GM21515 (cell line): ENCODE data around the gene PRM1.

Experiments
- ATAC-seq: cut with Tn5 transposase; IDR thresholded peaks from one replicate; pipeline ENCODE4 v1.9.1; 2021; ENCODE audit not compliant: unreplicated experiment

The PRM1 gene

DNA sequence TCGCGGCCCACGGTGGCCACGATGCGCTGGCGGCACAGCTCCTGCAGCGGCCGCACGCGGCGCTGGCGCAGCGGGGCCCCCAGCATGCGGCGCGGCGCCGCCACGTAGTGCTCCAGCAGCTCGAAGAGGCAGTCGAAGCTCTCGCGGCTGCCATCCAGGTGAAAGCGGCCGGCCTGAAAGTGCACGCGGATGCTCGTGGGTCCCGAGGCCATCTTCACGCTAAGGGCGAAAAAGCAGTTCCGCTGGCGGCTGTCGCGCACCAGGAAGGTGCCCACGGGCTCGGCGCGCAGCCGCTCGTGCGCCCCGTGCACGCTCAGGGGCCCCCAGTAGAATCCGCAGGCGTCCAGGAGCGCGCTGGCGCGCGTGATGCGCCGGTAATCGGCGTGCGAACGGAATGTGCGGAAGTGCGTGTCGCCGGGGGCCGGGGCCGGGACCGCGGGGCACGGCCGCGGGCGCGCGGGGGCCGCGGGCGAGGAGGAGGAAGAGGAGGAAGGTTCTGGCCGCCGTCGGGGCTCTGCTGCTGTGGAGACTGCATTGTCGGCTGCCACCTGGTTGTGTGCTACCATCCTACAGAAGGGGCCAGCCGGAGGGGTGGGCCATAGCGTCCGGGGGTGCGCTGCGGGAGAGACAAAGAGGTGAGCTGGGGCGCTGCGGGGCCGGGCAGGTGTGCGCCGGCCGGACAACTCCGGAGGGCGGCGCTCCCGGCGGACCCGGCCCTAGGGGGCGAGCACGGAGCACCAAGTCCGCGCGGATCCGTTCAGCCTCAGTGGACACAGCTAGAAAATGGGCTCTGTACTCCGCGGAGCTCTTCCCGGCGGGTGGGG is 26.0 kb downstream of the PRM1 start:
- peak; percentile 13 for ATAC-seq

DNA sequence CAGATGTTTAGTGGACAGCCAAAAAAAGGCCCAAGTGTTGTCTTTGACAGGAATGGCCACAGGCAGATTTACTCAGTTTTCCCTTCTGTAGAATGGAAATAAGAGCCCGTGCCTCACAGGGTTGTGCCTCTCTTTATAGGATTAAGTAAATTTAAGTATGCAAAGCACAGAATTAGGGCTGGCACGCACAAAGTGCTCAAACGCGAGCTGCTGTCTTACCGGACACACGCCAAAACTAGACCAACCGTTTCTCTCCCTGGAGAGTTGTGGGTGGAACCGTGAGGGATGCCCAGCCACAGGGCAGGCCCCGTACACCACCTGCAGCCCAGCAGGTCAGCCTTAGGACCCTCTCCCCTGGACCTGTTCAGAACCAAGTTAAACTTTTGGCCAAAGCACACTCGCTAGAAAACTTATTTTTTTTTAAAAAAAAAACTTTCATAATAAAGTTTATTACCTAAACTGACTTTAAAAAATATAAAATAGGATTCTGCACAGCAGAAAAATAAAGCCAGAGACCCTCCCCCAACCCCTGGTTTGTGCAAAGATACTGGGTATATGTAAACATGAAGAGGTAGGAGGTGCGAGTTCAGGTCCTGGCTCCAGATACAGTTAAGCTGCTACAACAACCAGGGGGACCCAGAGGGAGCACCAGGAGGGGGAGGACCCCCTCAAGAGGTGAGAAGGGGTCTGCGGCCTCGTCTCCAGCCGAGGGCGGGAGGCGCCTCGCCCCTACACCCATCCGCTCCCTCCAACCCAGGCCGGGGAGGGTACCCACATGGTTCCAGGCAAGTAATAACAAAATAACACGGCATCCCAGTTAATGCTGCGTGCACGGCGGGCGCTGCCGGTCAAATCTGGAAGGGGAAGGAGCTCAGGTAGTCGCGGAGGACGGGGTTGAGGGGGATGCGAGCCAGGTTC is 26.9 kb downstream of the PRM1 start:
- no peak for ATAC-seq

DNA sequence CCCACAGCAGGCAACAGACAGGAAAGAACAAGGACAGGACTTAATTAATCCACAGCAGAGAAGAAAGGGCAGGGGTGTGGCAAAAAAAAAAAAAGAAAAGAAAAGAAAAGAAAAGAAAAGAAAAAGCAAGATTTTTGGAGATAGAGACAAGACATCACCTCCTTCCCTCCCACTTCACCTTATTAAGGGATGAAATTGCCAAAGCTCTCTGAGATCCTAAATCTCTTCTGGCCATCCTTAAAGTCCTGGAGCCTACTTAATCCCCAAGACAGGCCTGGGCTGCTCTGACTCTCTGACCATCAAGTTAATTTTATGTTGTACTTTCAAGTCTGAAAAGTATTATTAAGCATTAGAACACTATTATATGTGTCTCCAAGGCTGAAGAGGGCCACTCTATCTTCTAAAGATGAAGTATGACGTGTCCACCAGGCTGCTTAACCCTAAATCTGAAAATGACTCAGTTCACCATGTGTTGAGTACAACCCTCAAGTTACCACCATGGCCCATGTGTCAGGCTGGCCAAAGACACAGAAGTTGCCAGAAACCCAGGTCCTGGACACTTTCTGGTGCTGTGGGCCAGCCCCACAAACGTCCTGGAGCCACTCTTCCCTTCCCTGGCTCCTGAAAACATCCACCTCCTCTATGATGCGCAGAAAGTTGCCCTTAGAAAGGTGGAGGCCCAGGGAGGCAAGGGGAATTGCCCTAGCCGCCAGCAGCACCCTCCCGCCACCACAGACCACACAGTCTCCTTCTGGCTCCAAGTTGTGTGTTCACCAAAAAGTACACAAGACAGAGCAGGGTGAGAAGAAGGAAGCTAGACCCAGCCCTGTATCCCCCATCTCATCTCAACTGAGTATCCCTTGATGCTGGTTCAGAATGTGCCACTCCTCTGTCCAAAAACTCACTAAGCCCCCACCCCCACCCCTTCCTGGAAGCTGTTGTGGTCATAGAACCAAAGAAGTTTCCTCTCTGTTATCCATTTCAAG is 27.8 kb downstream of the PRM1 start:
- ATAC-seq = no peak

GRCh38 chr16:11252482-11252931 is 28.6 kb downstream of the PRM1 start:
- no peak for ATAC-seq

GRCh38 chr16:11251525-11252481 is 29.3 kb downstream of the PRM1 start:
- no peak for ATAC-seq

- no peak for ATAC-seq
Observed at GRCh38 chr16:11250786-11251524, 30.2 kb downstream of the PRM1 start.

GRCh38 chr16:11250091-11250785 is 30.9 kb downstream of the PRM1 start:
- ATAC-seq = no peak

- no peak for ATAC-seq
Observed at GRCh38 chr16:11249233-11250061, 31.7 kb downstream of the PRM1 start.

GRCh38 chr16:11248133-11248532 is 33.0 kb downstream of the PRM1 start:
- ATAC-seq = no peak

DNA sequence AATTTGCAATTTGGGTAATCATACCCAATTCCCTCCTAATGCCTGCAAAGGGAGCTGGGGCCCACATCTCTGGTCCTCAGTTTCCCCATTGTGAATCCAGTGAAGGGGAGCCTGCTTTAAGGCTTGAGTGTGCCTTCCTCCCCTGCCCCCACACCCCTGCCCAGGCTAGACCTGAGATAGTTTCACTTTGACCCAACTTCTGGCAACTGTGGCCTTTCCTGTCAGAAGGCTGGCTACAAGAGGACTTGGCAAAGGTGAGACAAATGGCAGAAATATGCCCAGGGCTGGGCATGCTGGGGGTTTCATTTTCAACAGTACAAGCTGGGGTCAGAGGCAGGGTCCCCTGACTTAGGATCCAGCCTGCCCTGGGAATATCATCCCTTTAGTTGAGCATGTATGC is 35.1 kb downstream of the PRM1 start:
- no peak for ATAC-seq

GRCh38 chr16:11245222-11245737 is 35.9 kb downstream of the PRM1 start:
- ATAC-seq = no peak

DNA sequence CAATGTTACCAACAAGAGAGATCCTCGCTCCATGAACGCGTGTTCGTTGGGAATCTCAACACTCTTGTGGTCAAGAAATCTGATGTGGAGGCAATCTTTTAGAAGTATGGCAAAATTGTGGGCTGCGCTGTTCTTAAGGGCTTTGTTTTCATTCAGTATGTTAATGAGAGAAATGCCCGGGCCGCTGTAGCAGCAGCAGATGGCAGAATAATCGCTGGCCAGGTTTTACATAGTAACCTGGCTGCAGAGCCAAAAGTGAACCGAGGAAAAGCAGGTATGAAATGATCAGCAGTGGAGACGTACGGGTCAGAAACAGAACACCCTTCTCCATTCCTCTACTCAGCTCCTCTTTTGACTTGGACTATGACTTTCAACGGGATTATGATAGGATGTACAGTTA is 38.5 kb downstream of the PRM1 start:
- no peak for ATAC-seq

GRCh38 chr16:11241480-11242204 is 39.5 kb downstream of the PRM1 start:
- ATAC-seq = no peak

GRCh38 chr16:11240636-11241473 is 40.3 kb downstream of the PRM1 start:
- no peak for ATAC-seq
